Esophagus muscularis mucosa (tissue), 3 donors: ENCODE measurements around the gene PGAP3.

ENCODE experiments used
- POLR2A ChIP-seq: fragments of 450-650 bp; IDR thresholded peaks from one replicate; pipeline ENCODE4 v1.6.1; 2017; ENCODE audit warnings: antibody characterized with exemption, moderate library complexity, mild to moderate bottlenecking, low read depth
- POLR2AphosphoS5 ChIP-seq, 2 donors: sonication (generic); formaldehyde crosslinking; IDR thresholded peaks; one replicate each; pipeline ENCODE4 v1.6.1; 2017; ENCODE audit warnings: antibody characterized with exemption in 2 of 2
- TF ChIP-seq, protein P1 (sequence below), 3 experiments: fragments of 200-600 bp in 2 of 3; fragments of 450-650 bp in 1 of 3; sonication (generic) in 2 of 3; IDR thresholded peaks; one replicate each; pipeline ENCODE4 v1.5.1; 2017 to 2019; ENCODE audit warnings: antibody characterized with exemption in 3 of 3, mild to moderate bottlenecking in 2 of 3, moderate library complexity in 1 of 3

DNA sequence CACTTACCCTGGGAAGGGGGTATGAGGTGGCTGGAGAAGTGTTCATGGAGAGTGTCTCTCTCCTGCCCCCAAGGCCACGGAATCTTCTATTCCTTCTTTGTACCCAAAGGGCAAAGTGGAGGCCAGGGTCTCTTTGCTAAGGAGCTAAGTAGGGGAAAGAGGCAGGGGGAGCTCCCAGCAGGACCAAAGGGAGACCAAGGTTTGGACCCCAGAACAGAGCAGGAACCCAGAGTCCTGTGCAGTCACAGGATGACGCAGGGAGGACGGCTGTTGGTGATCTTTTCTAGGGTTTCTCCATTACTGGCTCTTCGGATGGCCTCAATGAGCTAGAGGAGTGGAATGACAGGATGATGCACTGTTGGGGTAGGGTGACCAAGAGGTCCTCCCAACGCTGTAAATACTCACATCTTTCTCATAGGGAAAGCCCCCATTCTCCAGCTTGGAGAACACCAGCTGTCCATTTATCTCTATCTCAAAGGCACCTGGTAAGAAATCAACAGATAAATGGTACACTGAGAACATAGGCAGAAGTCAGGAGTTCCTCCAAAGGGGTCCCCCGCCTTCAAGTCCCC is 41.5 kb upstream of the PGAP3 start:
- TF ChIP-seq POLR2A (no peak), POLR2AphosphoS5 (IDR thresholded peaks at IDR 0.05) (no peak)
- TF ChIP-seq, protein P1, sequence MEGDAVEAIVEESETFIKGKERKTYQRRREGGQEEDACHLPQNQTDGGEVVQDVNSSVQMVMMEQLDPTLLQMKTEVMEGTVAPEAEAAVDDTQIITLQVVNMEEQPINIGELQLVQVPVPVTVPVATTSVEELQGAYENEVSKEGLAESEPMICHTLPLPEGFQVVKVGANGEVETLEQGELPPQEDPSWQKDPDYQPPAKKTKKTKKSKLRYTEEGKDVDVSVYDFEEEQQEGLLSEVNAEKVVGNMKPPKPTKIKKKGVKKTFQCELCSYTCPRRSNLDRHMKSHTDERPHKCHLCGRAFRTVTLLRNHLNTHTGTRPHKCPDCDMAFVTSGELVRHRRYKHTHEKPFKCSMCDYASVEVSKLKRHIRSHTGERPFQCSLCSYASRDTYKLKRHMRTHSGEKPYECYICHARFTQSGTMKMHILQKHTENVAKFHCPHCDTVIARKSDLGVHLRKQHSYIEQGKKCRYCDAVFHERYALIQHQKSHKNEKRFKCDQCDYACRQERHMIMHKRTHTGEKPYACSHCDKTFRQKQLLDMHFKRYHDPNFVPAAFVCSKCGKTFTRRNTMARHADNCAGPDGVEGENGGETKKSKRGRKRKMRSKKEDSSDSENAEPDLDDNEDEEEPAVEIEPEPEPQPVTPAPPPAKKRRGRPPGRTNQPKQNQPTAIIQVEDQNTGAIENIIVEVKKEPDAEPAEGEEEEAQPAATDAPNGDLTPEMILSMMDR (IDR thresholded peaks at IDR 0.05): no peak
